Right atrium auricular region (tissue), 2 donors: ENCODE results near the gene TXNL4A. TPM values are rescaled to one million over a fixed set of nuclear protein-coding genes. Genes with fewer than 3 reads are reported as not detected.

Experiments used
- DNase-seq: peaks from one replicate; pipeline ENCODE4 v3.0.0-alpha.2; 2019; ENCODE audit warnings: low spot score
- H3K27ac ChIP-seq, 2 donors: fragments of 200-600 bp; sonication (generic); 1 replicate in 1 of 2; 2 replicates in 1 of 2; pipeline ENCODE4 v1.5.1; 2016 to 2019
- H3K27me3 ChIP-seq, 2 donors: fragments of 200-600 bp; sonication (generic); one replicate each; pipeline versions ENCODE4 v1.5.1 to v1.6.0; 2017 to 2019
- H3K36me3 ChIP-seq: fragments of 200-600 bp; sonication (generic); one replicate; pipeline ENCODE4 v1.5.1; 2016
- H3K4me1 ChIP-seq, 2 donors: fragments of 200-600 bp; sonication (generic); one replicate each; pipeline versions ENCODE4 v1.5.1 to v1.6.0; 2017 to 2019
- H3K4me3 ChIP-seq, 2 donors: fragments of 200-600 bp; sonication (generic); 1 replicate in 1 of 2; 2 replicates in 1 of 2; pipeline ENCODE4 v1.5.1; 2017 to 2019; ENCODE audit warnings: mild to moderate bottlenecking in 1 of 2, moderate library complexity in 1 of 2
- H3K9me3 ChIP-seq, 2 donors: fragments of 200-600 bp; sonication (generic); one replicate each; pipeline ENCODE4 v1.5.1; 2019
- CTCF ChIP-seq, 2 donors: fragments of 200-600 bp; sonication (generic); IDR thresholded peaks; one replicate each; pipeline ENCODE4 v1.5.1; 2019; ENCODE audit warnings: antibody characterized with exemption in 2 of 2
- total RNA-seq, 2 donors: library from RNA; depleted of rRNA; stranded (reverse); fragments of >200 nt; gene quantifications; one replicate each; pipeline ENCODE4 v1.1.0, GENCODE V29; 2016

TXNL4A gene
- total RNA-seq, 2 donors from 2014 or later, result 20.8 to 37.5 TPM

DNA sequence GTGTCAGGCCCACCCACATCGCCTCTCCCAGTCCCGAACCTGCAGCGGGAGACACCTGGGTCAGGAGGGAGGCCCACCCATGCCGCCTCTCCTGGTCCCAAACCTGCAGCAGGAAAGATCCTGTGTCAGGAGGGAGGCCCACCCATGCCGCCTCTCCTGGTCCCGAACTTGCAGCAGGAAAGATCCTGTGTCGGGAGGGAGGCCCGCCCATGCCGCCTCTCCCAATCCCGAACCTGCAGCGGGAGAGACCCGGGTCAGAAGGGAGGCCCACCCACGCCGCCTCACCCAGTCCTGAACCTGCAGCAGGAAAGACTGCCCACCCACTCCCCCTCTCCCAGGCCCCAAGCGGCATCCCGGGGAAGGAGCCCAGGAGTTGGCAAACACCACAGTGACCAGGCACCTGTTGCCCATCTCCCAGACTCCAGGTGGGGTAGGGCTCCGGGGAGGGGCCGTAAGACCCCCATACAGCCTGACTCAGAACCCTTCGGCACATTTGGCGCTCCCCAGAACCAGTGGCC, 44.7 kb downstream of the TXNL4A start:
- DNase-seq, result no peak
- TF ChIP-seq CTCF (IDR thresholded peaks at IDR 0.05), result no peak
- Histone ChIP-seq H3K9me3 (no peaks in the 10 kb centered on the region), H3K27me3 (no peaks in the 10 kb centered on the region), H3K4me1 (peaks cover 0 to 62% of the 10 kb centered on the region in 2 donors), H3K4me3 (no peak overlapping the region), H3K27ac (no peak overlapping the region), H3K36me3 (peaks cover 29% of the 10 kb centered on the region)

DNA sequence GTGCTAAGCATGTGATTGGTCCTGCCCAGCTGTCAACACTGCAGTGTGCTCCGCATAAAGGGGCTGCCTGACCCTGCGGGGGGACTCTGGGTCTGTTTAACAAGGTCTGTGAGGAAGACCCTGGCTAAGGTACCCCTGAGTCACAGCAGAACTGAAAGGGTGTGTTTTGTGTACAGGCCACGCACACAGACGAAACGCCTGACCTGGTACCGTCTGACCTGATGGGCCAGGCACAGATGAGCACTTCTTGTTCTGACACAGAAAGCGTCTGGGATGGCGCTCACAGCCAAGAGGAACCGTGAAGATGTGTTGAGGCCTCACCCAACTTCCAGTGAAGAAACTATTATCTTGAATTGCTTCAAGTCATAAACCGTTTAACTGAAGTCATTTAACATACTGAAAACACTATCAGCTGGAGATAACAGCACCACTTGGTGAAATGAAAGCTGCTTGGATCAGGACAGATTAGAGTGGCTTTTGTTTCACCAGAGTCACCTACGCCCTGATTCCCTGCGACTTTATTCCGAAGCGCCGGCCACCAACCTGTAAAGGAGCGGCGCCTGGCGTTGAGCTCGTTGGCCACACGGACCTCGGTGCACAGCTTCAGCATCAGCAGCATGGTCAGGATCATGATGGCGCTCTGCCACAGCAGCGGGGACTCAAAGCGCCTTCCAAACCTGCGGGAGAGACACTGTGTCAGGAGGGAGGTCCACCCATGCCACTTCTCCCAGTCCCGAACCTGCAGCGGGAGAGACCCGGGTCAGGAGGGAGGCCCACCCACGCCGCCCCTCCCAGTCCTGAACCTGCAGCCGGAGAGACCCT, 45.4 kb downstream of the TXNL4A start:
- no peak for TF ChIP-seq CTCF (IDR thresholded peaks at IDR 0.05)
- Histone ChIP-seq H3K27ac (peak overlapping the region in 1 of 2 donors; percentile 2), H3K4me3 (no peak overlapping the region), H3K4me1 (peaks cover 0 to 56% of the 10 kb centered on the region in 2 donors), H3K27me3 (no peaks in the 10 kb centered on the region), H3K9me3 (no peaks in the 10 kb centered on the region), H3K36me3 (peaks cover 29% of the 10 kb centered on the region)
- no peak for DNase-seq

DNA sequence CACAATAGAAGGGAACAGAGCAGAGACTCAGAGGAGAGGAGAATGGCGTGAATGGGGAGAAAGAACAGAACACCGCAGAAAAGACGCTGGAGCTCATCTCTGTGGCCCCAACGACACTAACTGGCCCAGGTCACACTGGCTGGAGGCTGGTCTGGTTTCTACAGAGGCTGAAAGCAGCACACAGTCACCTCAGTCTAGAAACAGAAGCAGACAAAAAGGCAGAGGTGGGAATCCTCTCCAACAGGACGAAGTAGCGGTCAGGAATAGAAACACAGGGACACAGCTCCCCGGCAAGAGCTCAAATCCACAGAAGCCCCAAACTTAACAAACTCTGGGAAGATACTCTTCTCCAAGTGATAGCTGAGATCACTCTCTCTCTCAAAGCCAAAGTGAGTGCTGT, 46.2 kb downstream of the TXNL4A start:
- no peak for TF ChIP-seq CTCF (IDR thresholded peaks at IDR 0.05)
- Histone ChIP-seq H3K4me1 (peaks cover 0 to 48% of the 10 kb centered on the region in 2 donors), H3K36me3 (peaks cover 29% of the 10 kb centered on the region), H3K27ac (peak overlapping the region in 1 of 2 donors; percentile 2), H3K4me3 (no peak overlapping the region), H3K9me3 (no peaks in the 10 kb centered on the region), H3K27me3 (no peaks in the 10 kb centered on the region)
- DNase-seq, result no peak

DNA sequence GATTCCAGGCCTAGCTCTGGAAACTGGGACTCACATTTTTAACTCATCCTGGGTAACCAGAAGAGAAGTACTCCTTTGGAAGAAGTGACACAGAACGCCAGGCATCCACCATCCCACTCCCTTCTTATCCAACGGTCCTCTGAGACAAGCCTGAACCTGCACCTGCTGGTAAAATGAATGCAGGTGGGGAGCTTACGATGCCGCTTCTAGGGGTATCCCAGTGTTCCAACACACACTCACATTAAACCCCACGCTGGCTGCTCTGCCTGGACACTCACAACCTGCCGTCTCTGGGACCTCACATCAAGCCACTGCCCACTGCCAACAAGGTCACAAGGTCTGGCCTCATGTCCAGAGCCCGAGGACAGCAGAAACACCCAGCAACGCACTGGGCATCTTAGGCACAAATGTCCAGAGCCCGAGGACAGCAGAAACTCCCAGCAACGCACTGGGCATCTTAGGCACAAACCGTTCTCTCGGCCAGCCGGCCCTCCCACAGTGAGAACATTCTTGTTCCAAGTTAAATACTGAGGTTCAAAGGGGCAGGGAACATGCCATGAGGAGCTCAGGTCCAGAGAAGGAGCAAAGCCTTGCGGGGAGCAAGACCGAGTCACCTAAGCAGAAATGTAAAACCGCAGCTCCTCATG, 46.8 kb downstream of the TXNL4A start:
- H3K36me3 ChIP-seq, result peaks cover 29% of the 10 kb centered on the region
- H3K27me3 ChIP-seq, result no peaks in the 10 kb centered on the region
- H3K4me1 ChIP-seq, result peaks cover 0 to 42% of the 10 kb centered on the region in 2 donors
- no peak overlapping the region for H3K27ac ChIP-seq
- no peak for DNase-seq
- H3K4me3 ChIP-seq, result no peak overlapping the region
- H3K9me3 ChIP-seq, result no peaks in the 10 kb centered on the region
- TF ChIP-seq CTCF (IDR thresholded peaks at IDR 0.05), result no peak

DNA sequence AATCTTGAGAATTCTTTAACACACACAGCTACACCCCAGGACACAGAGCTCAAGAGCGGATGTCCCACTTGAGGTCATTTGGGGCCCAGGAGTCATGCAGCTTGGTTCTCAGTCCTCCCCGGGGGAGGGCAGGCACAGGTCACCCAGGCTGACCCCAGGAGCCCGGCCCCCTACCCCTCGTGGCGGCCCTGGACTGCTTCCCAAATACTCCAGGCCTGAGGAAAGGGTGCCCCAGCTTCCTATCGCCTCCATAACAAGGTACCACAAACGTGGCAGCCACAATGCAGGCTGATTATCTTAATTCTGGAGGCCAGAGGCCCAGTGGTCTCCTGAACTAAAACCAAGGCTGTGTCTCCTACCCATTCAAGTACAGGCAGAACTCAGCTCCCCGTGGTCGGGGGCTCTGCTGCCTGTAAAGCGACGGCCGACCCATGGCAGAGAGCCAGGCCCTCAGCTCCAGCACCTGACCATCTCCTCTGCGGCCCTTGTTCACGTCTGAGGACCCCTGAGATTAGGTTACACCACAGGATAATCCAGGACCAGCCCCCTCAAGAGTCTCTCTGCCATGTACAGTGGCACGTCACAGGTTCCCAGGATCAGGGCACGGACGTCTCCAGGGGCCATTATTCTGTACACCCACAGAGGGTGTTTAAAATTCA, 47.4 kb downstream of the TXNL4A start:
- H3K4me1 ChIP-seq, result peaks cover 0 to 39% of the 10 kb centered on the region in 2 donors
- no peak for DNase-seq
- H3K36me3 ChIP-seq, result peaks cover 29% of the 10 kb centered on the region
- H3K27ac ChIP-seq, result no peak overlapping the region
- TF ChIP-seq CTCF (IDR thresholded peaks at IDR 0.05), result no peak
- no peaks in the 10 kb centered on the region for H3K27me3 ChIP-seq
- H3K9me3 ChIP-seq, result no peaks in the 10 kb centered on the region
- no peak overlapping the region for H3K4me3 ChIP-seq
